Measurements from ENCODE around the gene FETUB. TPM values are rescaled to one million over a fixed set of nuclear protein-coding genes. Genes with fewer than 3 reads are reported as not detected.

The FETUB gene
- total and polyA plus RNA-seq, 2 of the 8 experiments (the other 6 are each of a cell fraction or from before 2014, with no cell fraction given) = 0.15 TPM; not detected in 1

DNA sequence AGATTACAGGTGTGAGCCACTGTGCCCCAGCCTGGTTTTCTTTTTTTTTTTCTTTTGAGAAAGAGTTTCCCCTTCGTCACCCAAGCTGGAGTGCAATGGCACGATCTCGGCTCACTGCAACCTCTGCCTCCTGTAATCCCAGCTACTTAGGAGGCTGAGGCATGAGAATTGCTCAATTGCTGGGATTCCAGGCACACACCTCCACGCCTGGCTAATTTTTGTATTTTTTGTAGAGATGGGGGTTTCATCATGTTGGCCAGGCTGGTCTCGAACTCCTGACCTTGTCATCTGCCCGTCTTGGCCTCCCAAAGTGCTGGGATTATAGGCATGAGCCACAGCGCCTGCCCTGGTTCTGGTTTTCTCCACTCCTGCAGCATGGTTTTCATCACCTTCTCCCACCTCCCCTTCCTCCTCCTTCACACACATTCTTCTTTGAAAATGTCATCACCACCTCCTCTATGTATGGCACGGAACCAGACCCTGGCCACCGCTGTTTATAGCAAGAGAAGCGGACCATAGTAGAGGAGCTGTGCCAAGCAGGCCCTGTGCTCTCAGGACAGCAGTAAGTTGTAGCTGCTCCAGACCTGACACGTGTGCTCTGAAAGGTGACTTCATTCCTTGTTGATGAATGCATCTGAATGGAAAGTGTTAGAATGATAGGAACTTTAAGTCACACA lies 42.0 kb upstream of the FETUB start (continued):
- TF ChIP-seq TAF7 (optimal IDR thresholded peaks at IDR 0.05; ENCODE audit: borderline replicate concordance, low read depth, low read length) = no peak
- TF ChIP-seq TAF1 (IDR thresholded peaks at IDR 0.05; ENCODE audit: low read depth, low read length) = no peak
- TF ChIP-seq, protein P1, sequence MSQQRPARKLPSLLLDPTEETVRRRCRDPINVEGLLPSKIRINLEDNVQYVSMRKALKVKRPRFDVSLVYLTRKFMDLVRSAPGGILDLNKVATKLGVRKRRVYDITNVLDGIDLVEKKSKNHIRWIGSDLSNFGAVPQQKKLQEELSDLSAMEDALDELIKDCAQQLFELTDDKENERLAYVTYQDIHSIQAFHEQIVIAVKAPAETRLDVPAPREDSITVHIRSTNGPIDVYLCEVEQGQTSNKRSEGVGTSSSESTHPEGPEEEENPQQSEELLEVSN (IDR thresholded peaks at IDR 0.05) = no peak
- TF ChIP-seq TCF12 (IDR thresholded peaks at IDR 0.05; ENCODE audit: low read depth, low read length) = no peak
- no peak for TF ChIP-seq RBBP5 (IDR thresholded peaks at IDR 0.05; ENCODE audit: borderline replicate concordance, low read depth, low read length)
